GM19328 (cell line): ENCODE measurements around the gene NUP35.

Experiments
- ATAC-seq: cut with Tn5 transposase; IDR thresholded peaks from one replicate; pipeline ENCODE4 v1.9.1; 2021; ENCODE audit warnings: mild to moderate bottlenecking, moderate library complexity; ENCODE audit not compliant: unreplicated experiment

The NUP35 gene, protein sequence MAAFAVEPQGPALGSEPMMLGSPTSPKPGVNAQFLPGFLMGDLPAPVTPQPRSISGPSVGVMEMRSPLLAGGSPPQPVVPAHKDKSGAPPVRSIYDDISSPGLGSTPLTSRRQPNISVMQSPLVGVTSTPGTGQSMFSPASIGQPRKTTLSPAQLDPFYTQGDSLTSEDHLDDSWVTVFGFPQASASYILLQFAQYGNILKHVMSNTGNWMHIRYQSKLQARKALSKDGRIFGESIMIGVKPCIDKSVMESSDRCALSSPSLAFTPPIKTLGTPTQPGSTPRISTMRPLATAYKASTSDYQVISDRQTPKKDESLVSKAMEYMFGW

GRCh38 chr2:183124222-183124956, at the start of gene NUP35:
NUP35 (plus strand) TSS chr2:183124443; CDS start chr2:183124458, 15 bp downstream.
- ATAC-seq = peak; percentile 81

GRCh38 chr2:183078163-183078463, 46.1 kb upstream of the NUP35 start:
- no peak for ATAC-seq

DNA sequence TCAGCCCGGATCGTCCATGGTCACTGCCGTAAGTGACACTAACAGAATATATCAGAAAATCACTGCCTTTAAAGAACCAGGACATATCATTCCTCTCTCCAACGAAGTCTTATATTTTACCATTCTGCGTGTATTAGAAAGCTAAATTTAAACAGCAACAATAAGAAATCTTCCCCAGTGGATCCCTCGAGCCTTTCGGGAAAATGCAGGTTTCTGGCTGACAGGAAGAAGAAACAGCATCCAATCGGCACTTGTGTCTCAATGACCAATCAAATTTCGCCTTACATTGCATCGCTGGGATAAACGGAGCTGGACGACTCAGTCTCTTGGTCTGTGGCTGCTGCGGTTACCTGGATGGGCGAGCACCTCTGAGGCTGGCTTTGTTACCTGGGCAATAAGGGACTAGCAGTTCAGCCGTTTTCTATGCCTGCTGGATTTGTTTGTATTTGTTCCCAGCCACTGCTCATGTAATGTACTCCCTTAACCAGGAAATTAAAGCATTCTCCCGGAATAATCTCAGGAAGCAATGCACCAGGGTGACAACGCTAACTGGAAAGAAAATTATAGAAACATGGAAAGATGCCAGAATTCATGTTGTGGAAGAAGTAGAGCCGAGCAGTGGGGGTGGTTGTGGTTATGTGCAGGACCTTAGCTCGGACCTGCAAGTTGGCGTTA, 45.6 kb upstream of the NUP35 start, which contains the start of gene DUSP19:
DUSP19 (plus strand) TSS at position 284 of the 675 bp plus-strand sequence; CDS start at position 471, 187 bp downstream.
- peak; percentile 93 for ATAC-seq

- peak; percentile 17 for ATAC-seq
These were observed 45.0 kb upstream of the NUP35 start for GRCh38 chr2:183079139-183079775.

- no peak for ATAC-seq
These were observed 42.3 kb upstream of the NUP35 start for GRCh38 chr2:183081911-183082310.

- ATAC-seq = no peak
These were observed 36.2 kb upstream of the NUP35 start for GRCh38 chr2:183088061-183088460.

- ATAC-seq = peak; percentile 49
These were observed 34.9 kb upstream of the NUP35 start for GRCh38 chr2:183089192-183089851.

DNA sequence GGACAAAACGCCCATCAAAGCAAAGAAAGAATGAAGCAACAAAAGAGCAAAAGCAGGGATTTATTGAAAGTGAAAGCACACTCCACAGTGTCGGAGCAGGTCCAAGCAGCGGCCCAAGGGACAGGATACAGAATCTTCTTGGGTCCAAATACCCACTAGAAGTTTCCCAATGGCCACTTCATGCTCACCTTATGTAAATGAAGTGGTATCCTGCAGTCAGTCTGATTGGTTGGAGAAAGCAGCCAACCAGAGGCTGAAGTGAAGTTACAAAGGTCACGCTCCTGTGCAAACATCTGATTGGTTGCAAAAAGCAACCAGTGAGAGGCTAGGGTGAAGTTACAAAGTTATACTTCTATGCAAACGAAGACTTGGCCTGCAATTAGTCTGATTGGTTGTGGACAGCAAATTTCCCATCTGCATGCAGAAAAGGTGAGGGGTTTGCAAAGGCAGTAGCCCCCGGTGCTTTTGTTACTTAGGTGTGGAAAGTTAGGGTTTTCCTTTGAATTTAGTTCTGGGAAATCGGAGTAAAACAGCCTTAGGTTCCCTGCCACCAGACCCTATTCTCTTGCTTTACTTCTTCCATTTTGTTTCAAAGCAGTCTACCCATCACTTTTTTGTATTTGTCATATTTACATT, 32.8 kb upstream of the NUP35 start:
- no peak for ATAC-seq

DNA sequence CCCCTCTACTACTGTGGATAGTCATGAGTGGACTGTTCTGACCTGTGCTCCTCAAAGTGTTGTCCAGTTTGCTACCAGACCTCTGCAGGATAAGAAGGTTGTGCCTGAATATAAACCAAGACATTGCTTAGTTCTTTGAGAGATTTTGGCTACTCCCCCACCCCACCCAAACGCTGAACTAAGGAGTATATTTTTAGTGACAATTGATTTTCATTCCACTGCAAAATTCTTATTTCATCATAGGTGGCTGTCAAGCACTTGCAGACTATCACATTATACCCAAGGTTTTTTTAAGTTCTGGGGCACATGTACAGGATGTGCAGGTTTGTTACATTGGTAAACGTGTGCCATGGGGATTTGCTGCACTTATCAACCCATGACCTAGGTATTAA, 32.3 kb upstream of the NUP35 start:
- ATAC-seq = no peak

- peak; percentile 62 for ATAC-seq
These were observed 30.2 kb upstream of the NUP35 start for GRCh38 chr2:183093857-183094657.

DNA sequence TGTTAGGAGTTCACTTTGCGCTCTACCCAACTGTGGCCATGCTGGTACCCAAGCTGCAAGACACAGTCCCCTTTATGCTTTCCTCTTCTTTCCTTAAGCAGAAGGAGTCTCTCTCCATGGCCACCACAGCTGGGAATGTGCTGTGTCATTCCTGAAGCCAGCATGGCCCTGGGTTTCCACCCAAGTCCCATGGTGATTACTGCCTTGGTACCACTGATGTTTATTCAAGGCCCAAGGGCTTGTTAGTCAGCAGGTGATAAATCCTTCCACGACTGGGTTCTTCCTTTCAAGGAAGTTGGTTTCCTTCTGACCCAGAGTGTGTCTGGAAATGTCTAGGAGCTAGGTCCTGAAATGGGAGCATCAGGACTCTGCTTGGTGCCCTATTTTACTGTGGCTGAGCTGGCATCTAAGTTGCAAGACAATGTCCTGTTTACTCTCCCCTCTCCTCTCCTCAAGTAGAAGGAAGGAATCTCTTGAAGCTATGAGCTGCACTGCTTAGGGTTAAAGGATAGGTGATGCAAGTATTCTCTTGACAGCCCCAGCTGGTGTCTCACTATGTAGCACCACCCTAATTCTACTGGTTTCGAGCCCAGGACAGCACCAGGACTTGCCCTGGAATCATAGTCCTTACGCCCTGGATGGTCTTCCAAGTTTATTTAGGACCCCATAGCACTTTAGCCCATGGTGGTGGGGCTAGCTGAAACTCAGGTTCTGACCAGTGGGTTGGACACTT, 18.7 kb upstream of the NUP35 start:
- no peak for ATAC-seq

GRCh38 chr2:183112577-183112976, 11.7 kb upstream of the NUP35 start:
- no peak for ATAC-seq

DNA sequence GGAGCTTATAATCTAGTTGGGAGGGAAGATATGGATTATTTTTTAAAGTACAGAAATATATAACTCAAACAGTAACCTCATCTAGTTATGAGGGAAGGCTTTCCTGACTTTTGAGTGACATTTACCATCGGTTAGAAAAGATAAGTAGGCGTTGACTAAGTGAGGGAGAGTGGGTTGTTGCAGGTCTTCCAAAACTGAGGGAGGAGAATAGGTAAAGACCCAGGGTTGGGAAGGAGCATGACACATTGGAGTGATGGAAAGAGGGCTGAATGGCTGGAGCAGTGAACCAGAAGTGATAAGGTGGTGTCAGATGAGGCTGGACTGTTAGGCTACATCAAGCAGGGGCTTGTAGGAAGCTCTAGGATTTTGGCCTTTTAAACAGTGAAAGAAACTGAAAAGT, 10.6 kb upstream of the NUP35 start:
- no peak for ATAC-seq

DNA sequence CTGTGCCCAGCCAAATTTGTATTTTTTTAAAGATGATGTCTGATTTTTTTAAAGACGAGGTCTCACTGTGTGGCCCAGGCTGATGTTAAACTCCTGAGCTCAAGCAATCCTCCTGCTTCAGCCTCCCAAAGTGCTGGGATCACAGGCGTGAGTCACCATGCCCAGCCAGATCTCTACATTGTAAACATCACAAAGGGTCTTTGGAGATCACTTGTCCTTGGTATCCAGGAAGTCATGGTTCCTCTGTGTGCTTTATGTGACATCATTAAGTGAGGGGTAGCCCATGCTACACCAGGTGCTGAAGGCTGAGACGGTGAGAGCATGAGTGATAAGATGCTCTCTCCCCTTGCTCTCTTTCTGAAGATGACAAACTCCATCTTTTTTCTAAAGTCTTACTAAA, 7.0 kb upstream of the NUP35 start:
- no peak for ATAC-seq

- no peak for ATAC-seq
These were observed 905 bp upstream of the NUP35 start for GRCh38 chr2:183123117-183123958.

- peak; percentile 26 for ATAC-seq
These were observed 353 bp upstream of the NUP35 start for GRCh38 chr2:183123959-183124221.

- ATAC-seq = no peak
These were observed 663 bp downstream of the NUP35 start for GRCh38 chr2:183124957-183125255.

DNA sequence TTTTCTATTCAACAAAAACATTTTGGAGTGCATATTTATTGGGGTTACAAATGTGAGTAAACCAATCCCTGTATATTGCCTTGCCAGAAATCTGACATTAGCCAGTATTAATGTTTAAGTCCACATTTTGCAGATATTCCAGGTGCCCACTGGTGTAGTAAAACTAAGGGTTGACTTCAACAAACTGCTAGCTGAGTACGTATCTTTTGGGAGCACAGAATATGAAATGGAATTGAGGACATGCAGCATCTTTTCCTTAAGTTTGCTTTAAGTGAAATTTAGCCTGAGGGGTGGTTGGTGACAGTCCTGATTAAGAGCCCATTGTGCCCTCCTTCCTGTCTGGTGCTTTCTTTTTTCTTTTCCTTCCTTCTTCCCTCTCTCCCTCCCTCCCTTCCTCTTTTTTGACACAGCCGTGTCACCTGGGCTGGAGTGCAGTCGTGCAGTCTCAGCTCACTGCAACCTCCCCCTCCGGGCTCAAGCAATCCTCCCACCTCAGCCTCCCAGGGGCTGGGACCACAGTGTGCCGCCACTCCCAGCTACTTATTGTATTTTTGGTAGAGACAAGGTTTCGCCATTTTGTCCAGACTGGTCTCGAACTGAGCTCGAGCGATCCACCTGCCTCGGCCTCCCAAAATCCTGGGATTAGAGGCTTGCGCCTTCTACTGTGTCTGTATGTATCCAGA, 1.6 kb downstream of the NUP35 start:
- no peak for ATAC-seq
